RKO (cell line): Measurements from ENCODE around the gene SKAP1.
A peak's percentile ranks its signal among the peaks of the same experiment; 100 is the strongest.
"Not testable (repeated sequence)": the region's sequence is repeated elsewhere in the genome, so short reads cannot be mapped to it uniquely, and the experiment has no call there.

Experiments
- DNase-seq: peaks from one replicate; pipeline ENCODE4 v3.0.0-alpha.2; 2016; ENCODE audit warnings: low spot score

The SKAP1 gene

DNA sequence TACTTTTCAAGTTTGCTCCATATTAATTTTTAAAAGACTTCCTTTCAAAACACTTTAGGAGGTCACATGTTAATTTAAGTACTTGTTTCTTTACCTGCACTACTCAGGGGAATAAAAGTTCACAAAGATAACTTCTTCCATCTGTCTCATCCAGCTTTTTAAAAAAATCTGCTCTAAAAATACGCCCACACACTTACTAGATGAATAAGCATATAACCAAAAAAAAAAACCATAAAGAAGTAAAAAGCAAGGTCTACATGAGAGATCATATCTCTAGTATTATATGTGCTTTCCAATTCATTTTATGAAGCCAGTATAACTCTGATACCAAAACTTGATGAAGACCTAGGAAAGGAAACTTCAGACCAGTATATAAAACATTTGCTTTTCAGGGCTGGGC, 17.2 kb downstream of the SKAP1 start:
- no peak for DNase-seq

DNA sequence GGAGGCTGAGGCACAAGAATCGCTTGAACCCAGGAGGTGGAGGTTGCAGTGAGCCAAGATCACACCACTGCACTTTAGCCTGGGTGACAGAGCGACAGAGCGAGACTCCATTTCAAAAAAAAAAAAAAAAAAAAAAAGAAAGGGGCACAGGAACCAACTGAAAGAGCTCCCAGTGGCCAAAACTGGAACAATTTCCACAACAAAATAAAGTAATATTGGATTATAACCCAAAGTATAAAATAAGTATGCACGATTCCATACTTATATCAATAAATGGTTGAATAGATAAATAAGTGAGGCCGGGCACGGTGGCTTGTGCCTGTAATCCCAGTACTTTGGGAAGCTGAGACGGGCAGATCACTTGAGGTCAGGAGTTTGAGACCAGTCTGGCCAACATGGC, 19.2 kb downstream of the SKAP1 start:
- DNase-seq, result not testable (repeated sequence)

DNA sequence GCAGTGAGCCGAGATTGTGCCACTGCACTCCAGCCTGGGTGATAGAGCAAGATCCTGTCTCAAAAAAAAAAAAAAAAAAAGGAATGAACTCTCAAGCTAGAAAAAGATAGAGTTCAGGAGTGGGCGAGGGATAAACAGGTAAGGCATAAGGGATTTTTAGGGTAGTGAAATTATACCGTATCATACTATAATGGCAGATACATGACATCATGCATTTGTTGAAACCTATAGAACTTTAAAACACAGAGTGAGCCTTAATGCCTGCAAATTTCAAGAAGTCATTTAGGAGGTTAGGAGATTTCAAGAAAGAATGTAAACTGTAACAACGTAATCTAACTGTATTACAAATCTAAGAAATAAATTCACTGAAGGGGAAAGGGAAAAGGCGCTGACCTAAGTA, 20.4 kb downstream of the SKAP1 start:
- no peak for DNase-seq

DNA sequence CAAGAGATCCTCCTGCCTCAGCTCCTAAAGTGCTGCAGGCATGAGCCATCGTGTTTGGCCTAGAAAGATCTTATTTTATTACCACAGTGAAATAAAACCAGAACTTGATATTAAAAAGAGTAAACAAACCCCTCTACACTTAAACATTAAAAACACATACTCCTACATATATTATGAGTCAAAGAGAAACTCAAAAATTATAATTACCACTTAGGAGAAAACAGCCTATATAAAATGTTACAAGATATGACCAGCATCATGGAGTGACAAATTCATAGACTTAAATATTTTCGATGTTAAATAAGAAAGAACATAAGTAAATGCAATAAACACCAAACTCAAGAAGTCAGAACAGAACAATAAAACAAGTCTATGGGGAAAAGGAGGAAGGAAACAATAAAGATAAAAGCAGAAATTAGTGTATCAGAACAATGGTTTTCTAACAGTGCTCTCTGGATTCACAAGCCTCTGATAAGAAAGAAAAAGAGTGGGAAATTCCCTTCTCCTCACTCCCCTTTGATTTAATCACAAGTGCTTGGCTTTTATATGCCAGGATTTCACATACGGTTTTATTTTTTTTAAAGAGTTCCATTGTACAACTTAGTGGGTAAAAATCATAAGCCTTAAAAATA, 23.0 kb downstream of the SKAP1 start:
- DNase-seq, result no peak

DNA sequence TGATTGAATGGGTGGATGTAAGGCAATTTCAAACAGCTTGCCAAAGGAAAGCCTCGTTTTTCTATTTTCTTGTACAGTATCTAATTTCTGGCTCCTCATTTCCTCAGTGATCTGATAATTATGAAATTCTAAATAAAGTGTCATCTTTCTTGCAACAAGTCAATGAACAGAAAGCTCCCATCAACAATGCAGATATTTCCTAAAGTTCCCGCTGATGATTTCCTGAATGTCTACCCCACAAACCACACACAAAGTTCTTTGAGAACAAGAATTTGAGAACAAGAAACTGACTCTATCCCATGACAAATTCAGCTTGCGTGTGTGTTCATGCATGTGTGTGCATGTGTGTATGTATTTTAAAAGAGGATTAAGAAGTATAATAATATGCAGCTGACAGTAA, 35.2 kb downstream of the SKAP1 start:
- no peak for DNase-seq

DNA sequence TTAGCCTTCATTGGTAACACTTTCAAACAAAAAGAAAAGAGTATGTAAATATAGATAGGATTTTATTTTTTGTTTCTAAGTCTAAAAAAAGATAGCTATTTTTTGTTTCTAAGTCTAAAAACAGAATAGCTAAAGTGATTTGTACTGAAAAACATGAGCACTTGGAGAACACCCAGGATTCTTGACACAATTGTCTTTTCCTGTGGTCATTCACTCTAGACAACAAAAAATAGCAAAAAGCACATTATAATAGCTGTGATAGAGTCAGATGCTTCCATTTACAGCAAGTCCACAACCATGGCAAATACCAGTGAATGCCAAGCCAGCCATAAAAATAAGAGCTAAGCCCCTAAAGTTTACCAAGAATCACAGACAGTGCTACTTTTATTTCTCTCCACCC, 36.7 kb downstream of the SKAP1 start:
- no peak for DNase-seq

DNA sequence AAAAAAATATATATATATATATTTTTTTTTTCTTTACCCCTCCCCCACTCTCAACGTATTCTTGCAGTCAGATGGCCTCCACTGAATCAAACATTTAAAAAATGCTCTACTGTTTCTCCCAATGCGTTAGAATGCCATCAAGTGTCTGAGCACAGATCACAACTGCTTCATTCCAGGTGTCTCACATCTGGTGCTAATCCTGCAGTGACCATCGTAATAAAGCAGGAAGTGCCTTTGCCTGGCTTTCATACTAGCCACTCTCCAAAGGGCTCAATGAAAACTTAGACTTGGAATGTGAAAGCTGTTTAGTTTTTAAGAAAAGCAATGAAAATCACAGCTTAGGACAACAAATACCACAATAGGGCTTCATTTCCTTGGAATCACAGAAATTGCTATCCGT, 37.2 kb downstream of the SKAP1 start:
- no peak for DNase-seq

DNA sequence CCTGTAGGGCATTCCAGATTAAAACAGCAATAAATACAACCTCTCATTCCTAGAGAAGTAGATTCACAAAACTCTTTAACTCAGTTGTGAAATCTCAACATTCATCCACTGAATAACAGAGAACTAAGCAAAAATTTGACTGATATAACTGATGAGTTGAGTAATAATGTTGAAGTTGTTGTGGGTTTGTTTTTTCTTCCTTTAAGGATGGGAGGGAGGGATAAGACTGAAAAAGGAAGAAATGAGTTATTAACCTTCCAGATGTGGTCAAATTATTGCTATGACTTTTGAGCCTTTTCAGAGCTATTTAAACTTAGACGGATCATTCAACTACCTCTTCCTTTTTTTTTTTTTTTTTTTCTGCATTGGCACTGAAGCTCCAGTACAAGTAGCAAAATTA, 38.6 kb downstream of the SKAP1 start:
- DNase-seq, result no peak

DNA sequence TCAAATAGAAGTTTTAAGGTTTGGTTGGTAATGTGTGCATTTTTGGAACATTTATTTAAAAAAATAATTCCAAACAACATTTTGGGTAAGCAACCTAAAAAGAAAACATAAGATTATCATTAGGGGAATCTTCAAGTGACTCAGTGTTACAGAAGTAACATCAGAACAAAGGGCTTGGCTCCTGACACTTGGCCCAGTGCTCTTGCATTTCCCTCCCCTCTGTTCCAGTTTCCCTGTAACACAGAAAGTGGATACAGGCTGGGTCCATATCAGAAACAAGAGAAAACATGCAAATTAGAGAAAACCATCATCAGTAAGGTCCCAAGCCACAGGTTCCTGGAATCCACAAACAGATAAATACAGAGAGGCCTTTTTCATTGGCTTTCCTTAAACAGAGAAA, 40.1 kb downstream of the SKAP1 start:
- no peak for DNase-seq

DNA sequence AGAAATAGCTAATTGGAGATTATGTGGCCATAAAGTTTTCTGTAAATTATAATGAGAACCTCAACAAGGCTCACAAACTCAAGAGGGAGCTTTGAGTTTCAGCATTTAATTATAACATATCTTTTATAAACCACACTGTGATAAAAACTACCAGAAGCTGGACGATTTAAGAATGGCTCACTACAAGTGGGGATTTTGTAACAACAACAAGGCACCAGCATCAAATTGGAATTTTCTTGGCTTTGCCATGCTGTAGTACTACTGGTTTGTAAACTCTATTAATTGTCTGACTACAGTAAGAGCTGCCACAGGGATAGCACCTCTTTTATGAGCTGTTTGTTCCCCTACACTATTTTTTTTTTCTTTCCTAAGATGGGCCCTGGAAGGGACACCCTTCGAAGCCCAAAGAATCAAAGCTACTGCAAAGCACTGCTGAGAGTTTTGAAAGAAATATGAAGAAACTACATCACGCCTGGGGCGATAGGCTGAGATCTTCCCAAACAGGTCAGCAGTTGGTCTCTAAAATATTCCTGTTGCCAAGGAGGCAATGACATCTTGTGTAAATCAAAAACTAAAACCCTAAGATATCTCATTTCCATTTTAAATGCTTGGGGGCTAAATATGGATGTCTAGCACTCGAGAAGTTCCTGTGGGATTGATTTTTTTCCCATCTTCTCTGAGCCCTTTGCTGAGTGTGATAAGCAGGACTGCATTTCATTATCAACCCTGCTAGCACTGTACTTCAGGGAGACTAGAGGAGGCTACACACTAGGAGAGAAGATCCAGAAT, 40.9 kb downstream of the SKAP1 start:
- DNase-seq, result no peak

DNA sequence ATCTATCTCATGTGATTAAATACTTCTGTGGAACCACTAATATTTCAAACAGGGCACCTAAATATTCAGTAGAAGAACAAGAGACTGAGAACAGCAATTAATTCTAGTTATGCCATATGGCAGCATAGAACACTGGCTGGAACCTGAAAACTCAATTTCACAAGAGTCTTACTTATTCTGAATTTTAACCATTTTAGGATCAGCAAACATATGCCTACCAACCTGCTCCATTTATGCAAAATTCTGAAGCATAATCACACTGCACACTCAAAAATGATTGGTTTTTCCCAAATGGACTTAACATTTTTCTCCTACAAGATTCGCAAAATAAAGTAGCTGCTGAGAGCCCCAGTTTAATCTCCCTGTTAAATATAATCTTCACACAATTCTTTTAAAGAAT, 43.2 kb downstream of the SKAP1 start:
- no peak for DNase-seq

DNA sequence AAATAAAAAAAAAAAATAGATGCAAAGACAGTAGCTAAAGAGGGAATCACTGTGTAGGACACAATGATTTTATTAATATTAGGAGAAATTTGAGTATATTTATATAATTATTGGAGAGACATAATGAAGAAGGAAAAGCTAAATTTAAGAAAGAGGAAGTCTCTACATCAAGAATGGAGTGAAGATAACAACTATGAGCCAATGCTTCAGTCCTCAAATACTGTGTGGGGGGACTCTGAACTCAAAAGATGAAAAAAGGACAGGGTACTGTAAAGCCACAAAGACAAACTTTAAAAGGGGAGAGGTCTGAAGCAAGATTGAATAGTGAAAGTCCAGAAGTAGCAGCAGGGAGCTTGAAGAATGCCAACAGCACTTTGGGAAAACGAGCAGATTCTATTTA, 44.7 kb downstream of the SKAP1 start:
- DNase-seq, result no peak

DNA sequence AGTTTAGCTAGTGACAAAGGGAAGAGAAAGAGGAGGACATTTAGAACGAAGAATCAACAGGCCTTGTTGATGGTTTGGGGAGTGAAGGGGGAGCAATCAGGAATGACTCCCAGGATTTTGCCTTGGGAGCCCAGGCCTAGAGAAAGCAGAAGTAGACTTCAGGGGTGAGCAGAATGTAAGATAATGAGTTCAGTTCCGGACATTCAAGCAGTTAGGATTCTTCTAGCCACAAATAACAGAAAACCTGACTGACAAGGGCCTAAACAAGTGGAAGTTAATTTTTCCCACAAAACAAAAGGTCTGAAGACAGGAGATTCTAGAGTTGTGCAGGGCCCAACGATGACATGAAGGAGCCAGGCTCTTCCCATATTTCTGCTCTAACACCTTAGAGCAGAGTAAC, 45.9 kb downstream of the SKAP1 start:
- DNase-seq, result no peak

DNA sequence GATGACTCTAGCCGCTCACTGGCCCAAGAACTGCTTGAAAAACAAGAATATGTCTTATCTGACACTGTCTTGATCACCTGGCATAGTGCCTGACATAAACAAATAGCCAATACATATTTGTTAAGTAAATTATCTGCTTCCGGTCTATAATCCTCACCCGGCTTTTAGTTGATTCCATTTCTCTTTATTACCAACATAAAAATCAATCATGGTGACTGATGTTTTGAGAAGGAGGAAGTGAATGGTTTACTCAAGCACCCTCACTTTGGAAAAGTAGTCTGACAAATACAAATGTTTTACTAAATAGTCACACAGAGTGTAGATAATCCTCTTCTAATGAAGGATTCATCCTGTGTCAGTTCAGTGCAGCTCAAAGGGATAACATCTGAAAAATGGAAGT, 47.0 kb downstream of the SKAP1 start:
- peak; percentile 12 for DNase-seq

DNA sequence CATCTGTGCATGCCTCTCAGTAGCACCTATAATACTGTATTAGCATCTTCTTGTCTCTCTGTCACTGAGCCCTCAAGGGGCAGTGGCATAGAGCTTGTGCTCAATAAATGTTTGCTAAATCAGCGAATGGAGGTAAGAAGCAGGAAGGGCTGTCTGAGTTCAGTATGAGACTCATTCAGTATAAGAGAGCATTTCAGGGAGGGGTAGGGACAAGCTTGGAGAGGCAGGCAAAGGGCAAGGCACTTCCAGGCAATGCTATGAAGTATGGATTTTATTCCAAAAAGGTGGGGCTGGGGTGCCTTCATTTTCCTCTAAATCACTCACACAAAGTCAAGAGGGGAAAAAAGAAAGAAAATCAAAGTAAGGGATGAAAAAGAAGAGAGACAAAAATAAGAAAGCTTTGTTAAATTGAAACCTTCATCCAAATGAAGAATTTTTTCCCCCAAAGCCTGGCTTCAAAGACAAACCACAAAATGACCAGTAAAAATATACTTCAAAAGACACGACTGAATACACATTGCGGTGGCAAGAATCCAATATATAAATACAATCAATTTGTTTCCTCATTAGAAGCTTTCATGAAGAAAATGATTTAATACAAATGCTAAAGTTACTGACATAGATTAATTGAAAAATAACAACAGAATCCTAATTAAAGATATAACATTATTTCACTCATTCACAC, 51.2 kb downstream of the SKAP1 start:
- DNase-seq, result no peak

DNA sequence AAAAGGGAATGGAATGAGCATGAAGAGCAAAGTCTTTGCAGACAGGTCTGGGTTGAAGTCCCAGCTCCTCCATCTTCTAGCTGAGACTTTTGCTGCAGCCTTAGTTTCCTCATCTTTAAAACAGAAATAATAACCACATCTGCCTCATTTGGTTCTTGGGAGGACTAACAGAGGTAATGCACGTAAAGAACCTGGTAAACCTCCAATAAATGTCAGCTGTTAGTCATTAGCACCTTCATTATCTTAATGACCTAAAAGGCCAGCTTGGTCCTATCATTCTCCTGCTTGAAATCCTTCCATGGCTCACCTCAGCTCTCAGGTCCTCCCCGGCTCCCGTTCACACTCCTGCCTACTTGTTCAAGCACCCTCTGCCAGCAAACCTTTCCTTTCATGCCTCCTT, 51.8 kb downstream of the SKAP1 start:
- no peak for DNase-seq

DNA sequence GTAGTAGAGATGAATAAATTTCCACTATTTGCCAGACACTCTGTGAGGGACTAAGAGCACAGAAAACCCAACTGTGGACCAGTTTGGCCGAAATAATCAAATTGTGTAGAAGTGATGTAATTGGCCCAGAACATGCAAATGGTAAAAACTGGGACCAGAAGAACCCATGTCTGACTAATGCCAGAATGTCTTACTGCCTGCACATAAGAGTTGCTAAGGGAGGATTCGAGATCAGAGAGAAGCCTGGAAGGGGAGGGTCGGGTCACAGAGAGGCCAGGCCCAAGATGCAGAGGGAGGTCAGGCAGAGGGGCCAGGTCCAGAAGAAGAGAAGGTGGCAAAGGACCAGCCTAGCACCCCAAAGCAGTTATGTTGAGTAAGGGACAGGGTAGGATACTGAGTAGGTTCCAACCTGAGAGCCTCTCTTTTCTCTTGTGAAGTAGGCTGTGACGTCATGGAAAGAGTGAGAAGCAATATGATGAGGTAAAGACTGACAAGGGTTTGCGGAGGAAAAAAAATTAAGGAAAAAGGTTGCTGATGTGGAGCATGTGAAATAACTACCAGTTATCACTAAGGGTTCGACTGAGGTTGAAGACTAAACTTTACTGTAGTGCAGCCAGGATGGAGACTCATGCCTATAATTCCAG, 53.2 kb downstream of the SKAP1 start:
- DNase-seq, result no peak

DNA sequence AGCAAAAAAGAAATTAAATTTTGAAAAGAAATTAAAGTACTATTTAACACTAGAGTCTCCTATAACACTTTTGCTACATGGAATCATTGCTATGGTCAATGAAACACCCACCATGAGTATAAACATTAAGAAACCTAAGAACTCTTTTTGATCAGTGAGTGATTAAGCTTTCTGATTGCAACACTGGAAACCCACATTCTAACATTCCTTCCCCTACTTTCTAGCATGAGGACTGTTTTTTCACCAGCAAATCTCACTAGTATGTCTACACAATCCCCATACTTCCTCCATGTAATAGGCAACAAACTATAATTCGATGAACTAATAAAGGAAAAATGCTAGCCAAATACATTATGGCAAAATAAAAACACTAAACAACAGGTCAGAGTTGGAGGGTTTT, 54.7 kb downstream of the SKAP1 start:
- no peak for DNase-seq

DNA sequence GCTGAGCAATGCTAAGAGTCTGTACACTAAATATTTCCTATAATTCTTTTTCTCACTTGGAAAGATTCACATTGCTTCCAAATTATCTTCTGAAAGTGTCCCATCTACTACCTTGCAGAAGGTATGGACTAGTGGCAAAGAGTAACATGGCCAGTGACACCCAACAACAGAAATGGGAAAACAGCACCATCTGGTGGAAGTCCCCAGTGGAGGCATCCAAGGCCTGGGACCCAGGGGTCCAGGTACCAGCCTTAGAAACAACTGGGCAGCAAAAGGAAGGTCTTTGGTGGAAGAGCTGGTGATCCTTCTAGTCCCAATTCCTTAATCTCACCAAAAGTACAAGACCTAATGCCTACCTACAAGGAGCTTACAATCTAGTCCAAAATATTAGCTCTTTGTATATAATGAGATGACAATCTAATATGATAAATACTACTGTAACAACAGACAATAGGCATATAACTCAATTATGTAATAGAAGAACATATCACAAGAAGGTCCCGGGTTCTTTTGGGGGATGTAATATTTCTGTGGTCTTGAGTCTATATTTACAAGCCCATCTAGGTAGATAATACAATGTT, 55.3 kb downstream of the SKAP1 start:
- peak; percentile 30 for DNase-seq

DNA sequence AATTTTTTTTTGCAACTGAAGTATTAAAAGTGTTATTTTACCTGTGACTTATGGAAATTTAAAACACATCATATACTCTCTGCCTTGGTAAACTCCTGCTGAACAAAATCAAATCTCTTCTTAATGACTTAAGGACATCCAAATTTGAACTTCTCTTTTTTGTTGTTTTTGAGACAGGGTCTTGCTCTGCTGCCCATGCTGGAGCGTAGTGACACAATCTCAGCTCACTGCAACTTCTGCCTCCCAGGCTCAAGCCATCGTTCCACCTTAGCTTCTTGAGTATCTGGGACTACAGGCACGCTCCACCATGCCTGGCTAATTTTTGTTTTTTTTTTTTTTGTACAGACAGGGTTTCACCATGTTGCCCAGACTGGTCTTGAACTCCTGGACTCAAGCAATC, 56.1 kb downstream of the SKAP1 start:
- DNase-seq, result no peak

DNA sequence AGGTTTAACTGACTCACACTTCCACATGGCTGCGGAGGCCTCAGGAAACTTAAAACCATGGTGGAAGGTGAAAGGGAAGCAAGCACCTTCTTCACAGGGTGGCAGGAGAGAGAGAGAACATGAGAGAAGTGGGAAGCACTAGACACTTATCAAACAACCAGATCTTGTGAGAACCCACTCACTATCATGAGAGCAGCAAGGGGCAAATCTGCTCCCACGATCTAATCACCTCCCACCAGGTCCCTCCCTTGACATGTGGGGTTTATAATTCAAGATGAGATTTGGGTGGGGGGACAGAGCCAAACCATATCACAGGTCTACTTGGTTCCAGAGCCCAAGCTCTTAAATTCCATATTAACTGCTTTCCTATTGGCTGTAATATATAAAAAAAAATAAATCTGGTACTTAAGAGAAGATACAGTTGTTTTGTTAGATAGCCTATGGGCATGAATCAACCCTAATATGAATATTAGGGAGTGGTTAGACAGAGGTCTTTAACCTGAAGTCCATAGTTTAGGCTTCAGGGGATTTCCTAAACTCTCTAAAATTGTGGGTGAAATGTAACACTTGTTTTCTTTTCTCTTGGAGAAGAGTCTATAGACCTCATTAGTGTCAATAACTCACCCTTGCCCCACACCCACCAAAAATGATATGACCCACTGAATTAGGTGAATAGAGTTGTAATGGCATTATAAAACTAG, 56.7 kb downstream of the SKAP1 start:
- no peak for DNase-seq

DNA sequence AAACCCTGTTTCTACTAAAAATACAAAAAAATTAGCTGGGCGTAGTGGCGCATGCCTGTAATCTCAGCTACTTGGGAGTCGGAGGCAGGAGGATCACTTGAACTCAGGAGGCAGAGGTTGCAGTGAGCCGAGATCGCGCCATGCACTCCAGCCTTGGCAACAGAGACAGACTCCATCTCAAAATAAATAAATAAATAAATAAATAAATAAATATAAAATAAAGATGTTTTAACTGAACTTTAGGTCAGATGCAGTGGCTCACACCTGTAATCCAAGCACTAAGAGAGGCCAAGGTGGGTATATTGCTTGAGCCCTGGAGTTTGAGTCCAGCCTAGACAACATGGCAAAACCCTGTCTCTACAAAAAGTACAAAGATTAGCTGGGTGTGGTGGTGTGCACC, 61.0 kb downstream of the SKAP1 start:
- DNase-seq, result not testable (repeated sequence)
